Measurements from ENCODE around the gene MAP7D3. TPM values are rescaled to one million over a fixed set of nuclear protein-coding genes. Genes with fewer than 3 reads are reported as not detected.
"Not testable (repeated sequence)": the region's sequence is repeated elsewhere in the genome, so short reads cannot be mapped to it uniquely, and the experiment has no call there.

Gene MAP7D3, protein sequence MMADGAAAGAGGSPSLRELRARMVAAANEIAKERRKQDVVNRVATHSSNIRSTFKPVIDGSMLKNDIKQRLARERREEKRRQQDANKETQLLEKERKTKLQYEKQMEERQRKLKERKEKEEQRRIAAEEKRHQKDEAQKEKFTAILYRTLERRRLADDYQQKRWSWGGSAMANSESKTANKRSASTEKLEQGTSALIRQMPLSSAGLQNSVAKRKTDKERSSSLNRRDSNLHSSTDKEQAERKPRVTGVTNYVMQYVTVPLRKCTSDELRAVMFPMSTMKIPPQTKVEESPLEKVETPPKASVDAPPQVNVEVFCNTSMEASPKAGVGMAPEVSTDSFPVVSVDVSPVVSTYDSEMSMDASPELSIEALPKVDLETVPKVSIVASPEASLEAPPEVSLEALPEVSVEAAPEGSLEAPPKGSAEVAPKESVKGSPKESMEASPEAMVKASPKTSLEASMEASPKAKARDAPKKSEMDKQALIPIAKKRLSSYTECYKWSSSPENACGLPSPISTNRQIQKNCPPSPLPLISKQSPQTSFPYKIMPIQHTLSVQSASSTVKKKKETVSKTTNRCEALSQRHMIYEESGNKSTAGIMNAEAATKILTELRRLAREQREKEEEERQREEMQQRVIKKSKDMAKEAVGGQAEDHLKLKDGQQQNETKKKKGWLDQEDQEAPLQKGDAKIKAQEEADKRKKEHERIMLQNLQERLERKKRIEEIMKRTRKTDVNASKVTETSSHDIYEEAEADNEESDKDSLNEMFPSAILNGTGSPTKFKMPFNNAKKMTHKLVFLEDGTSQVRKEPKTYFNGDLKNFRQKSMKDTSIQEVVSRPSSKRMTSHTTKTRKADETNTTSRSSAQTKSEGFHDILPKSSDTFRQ
- total RNA-seq (2021), result 14.6 and 19.0 TPM in 2 replicates
- percentile 68 among the genes with signal in this experiment for Bru-seq, nascent RNA
- BruChase-seq, experiment 1, labeled RNA remaining after a 2-hour chase, result percentile 75 among the genes with signal in this experiment
- percentile 82 among the genes with signal in this experiment for BruChase-seq, experiment 2, labeled RNA remaining after a 6-hour chase
- long read RNA-seq, full-length matches to known transcripts, result 19 of 30 reads
- long read RNA-seq, partial matches to known transcripts, result 4 of 30 reads
- long read RNA-seq, other reads (novel, unspliced or antisense), result 7 of 30 reads

- Histone ChIP-seq H3K4me3 (peak within 1 kb of the TSS; percentile 76), H3K4me2 (peak within 1 kb of the TSS; percentile 83), H3K4me1 (replicated peaks; ENCODE audit: insufficient read depth) (peaks cover 17% of the 10 kb centered on the region), H2AFZ (peak within 1 kb of the TSS; percentile 94), H3K36me3 (ENCODE audit: low read depth) (no peaks in the 10 kb centered on the region), H3K27ac (peak within 1 kb of the TSS; percentile 47), H3F3A (ENCODE audit: insufficient read depth, low read depth) (no peaks in the 10 kb centered on the region), H4K20me1 (ENCODE audit: insufficient read depth) (no peaks in the 10 kb centered on the region), H3K27me3 (ENCODE audit: insufficient read depth, low read depth) (no peaks in the 10 kb centered on the region), H3K79me2 (ENCODE audit: low read depth) (peaks cover 19% of the 10 kb centered on the region), H3K9me2 (ENCODE audit: insufficient read depth) (no peaks in the 10 kb centered on the region), H3K9me3 (ENCODE audit: insufficient read depth, low read depth) (no peaks in the 10 kb centered on the region)
- POLR2A ChIA-PET (ENCODE audit: unreplicated experiment), result no interaction called here
- intact Hi-C loops (cut with micrococcal nuclease; ENCODE audit: unreplicated experiment), result loop anchor here (2.0 kb wide), 1 partner anchor 245 kb away; the partner anchor contains the start of gene HTATSF1
- DNase-seq, result peak; percentile 63 to 73
- no TSS peak for BruUV-seq (replicated peaks)
- CTCF ChIA-PET, result no interaction called here
- TF ChIP-seq EZH2 (IDR thresholded peaks at IDR 0.05; ENCODE audit: low read depth) (no peak), CTCF (conservative IDR thresholded peaks at IDR 0.05) (no peak)
Measured at GRCh38 chrX:136251041-136251991, at the start of gene MAP7D3. MAP7D3 (minus strand) TSS chrX:136251400; CDS start chrX:136251358, 42 bp downstream.

GRCh38 chrX:136300721-136301120 lies 49.5 kb upstream of the MAP7D3 start, which contains the start of gene ADGRG4:
ADGRG4 (plus strand) TSS chrX:136300963; CDS start chrX:136308778, 7,815 bp downstream.
- H3K4me3 ChIP-seq; POLR2A ChIA-PET (ENCODE audit: unreplicated experiment); intact Hi-C loops (cut with micrococcal nuclease; ENCODE audit: unreplicated experiment); H3K9me2 ChIP-seq (ENCODE audit: insufficient read depth); H3F3A ChIP-seq (ENCODE audit: insufficient read depth, low read depth); H3K4me2 ChIP-seq; H3K36me3 ChIP-seq (ENCODE audit: low read depth); H3K9me3 ChIP-seq (ENCODE audit: insufficient read depth, low read depth); BruUV-seq (replicated peaks); H4K20me1 ChIP-seq (ENCODE audit: insufficient read depth); DNase-seq; CTCF ChIA-PET; H2AFZ ChIP-seq; H3K27me3 ChIP-seq (ENCODE audit: insufficient read depth, low read depth); H3K27ac ChIP-seq; H3K4me1 ChIP-seq (replicated peaks; ENCODE audit: insufficient read depth); H3K79me2 ChIP-seq (ENCODE audit: low read depth): not testable (repeated sequence)

- ChIA-PET POLR2A (ENCODE audit: unreplicated experiment) (no interaction called here), CTCF (no interaction called here)
- Histone ChIP-seq H3K4me3 (no peak overlapping the region), H3K27ac (no peak overlapping the region), H3K9me3 (ENCODE audit: insufficient read depth, low read depth) (no peaks in the 10 kb centered on the region), H3K4me1 (replicated peaks; ENCODE audit: insufficient read depth) (no peaks in the 10 kb centered on the region), H3K4me2 (no peak overlapping the region), H3K27me3 (ENCODE audit: insufficient read depth, low read depth) (no peaks in the 10 kb centered on the region), H4K20me1 (ENCODE audit: insufficient read depth) (no peaks in the 10 kb centered on the region), H2AFZ (no peak overlapping the region), H3K79me2 (ENCODE audit: low read depth) (no peaks in the 10 kb centered on the region), H3F3A (ENCODE audit: insufficient read depth, low read depth) (no peaks in the 10 kb centered on the region), H3K9me2 (ENCODE audit: insufficient read depth) (no peaks in the 10 kb centered on the region), H3K36me3 (ENCODE audit: low read depth) (no peaks in the 10 kb centered on the region)
- intact Hi-C loops (cut with micrococcal nuclease; ENCODE audit: unreplicated experiment), result no loop called here
- no peak for DNase-seq
- no peak for TF ChIP-seq EZH2 (IDR thresholded peaks at IDR 0.05; ENCODE audit: low read depth)
- no peak for TF ChIP-seq CTCF (conservative IDR thresholded peaks at IDR 0.05)
- no TSS peak for BruUV-seq (replicated peaks)
Measured at GRCh38 chrX:136295380-136295779, 44.2 kb upstream of the MAP7D3 start.
